B cell (primary cell): ENCODE results near the gene OASL. TPM values are rescaled to one million over a fixed set of nuclear protein-coding genes. Genes with fewer than 3 reads are reported as not detected.

Source experiments
- ATAC-seq: fragments of 200-7000 bp; cut with Tn5 transposase; one replicate; pipeline ENCODE4 v1.10.0; 2021; ENCODE audit warnings: low read depth, mild to moderate bottlenecking, moderate number of reproducible peaks, moderate library complexity
- CTCF ChIA-PET: fragments of 350-600 bp; sonication (Branson Sonifier 250); formaldehyde crosslinking; loops from one replicate; lab custom pipeline; 2021; ENCODE audit warnings: antibody characterized with exemption, inconsistent platforms; lab: Charles Lee
- POLR2A ChIA-PET: fragments of 350-600 bp; sonication (Branson Sonifier 250); formaldehyde crosslinking; loops from one replicate; lab custom pipeline; 2021; ENCODE audit warnings: antibody characterized with exemption; lab: Charles Lee
- DNase-seq: peaks from one replicate; pipeline ENCODE4 v3.0.0; 2013
- H2AFZ ChIP-seq: 2 replicates; pipeline ENCODE4 v1.6.1; 2012; ENCODE audit warnings: mild to moderate bottlenecking, low read depth, low read length; ENCODE audit not compliant: insufficient read depth, poor library complexity, severe bottlenecking
- H3K27ac ChIP-seq, 2 donors: 1 replicate in 1 of 2; 2 replicates in 1 of 2; pipeline ENCODE4 v1.5.1; 2012 to 2013; ENCODE audit warnings: low read length in 2 of 2, mild to moderate bottlenecking in 2 of 2, moderate library complexity in 1 of 2
- H3K27me3 ChIP-seq, 4 experiments: fragments of 200-600 bp in 1 of 4; sonication (generic) in 1 of 4; replicated peaks in 1 of 4; 1 replicate in 2 of 4; 2 replicates in 2 of 4; pipeline versions ENCODE4 v1.6.1 to v1.7.0; 2013 to 2016; ENCODE audit warnings: low read length in 3 of 4, mild to moderate bottlenecking in 2 of 4, mixed read lengths in 1 of 4, moderate library complexity in 1 of 4; ENCODE audit not compliant: insufficient read depth in 4 of 4, control insufficient read depth in 3 of 4; ENCODE audit errors: control extremely low read depth in 1 of 4
- H3K36me3 ChIP-seq, 2 experiments: replicated peaks in 1 of 2; 1 replicate in 1 of 2; 2 replicates in 1 of 2; pipeline versions ENCODE4 v1.6.1 to v1.7.1; 2013; ENCODE audit warnings: low read length in 1 of 2; ENCODE audit not compliant: insufficient read depth in 2 of 2, control insufficient read depth in 1 of 2; ENCODE audit errors: control extremely low read depth in 1 of 2, extremely low read depth in 1 of 2
- H3K4me1 ChIP-seq, 2 donors: fragments of 200-600 bp in 1 of 2; sonication (generic) in 1 of 2; 1 replicate in 1 of 2; 2 replicates in 1 of 2; pipeline versions ENCODE4 v1.5.1 to v1.6.1; 2013 to 2017; ENCODE audit warnings: low read length in 2 of 2; ENCODE audit not compliant: control insufficient read depth in 2 of 2, insufficient read depth in 2 of 2
- H3K4me2 ChIP-seq: replicated peaks from 2 replicates; pipeline ENCODE3; 2012; ENCODE audit warnings: mild to moderate bottlenecking, low read depth, low read length; ENCODE audit not compliant: poor library complexity, severe bottlenecking
- H3K4me3 ChIP-seq, 5 experiments: fragments of 200-600 bp in 1 of 5; sonication (generic) in 1 of 5; 1 replicate in 3 of 5; 2 replicates in 2 of 5; pipeline versions ENCODE4 v1.5.1 to v1.7.0; 2011 to 2016; ENCODE audit warnings: low read length in 4 of 5, mild to moderate bottlenecking in 4 of 5, low read depth in 2 of 5, control low read depth in 1 of 5, moderate library complexity in 1 of 5; ENCODE audit not compliant: insufficient read depth in 1 of 5; ENCODE audit errors: control extremely low read depth in 1 of 5, extremely low read depth in 1 of 5
- H3K79me2 ChIP-seq: fragments of 200-600 bp; sonication (generic); one replicate; pipeline ENCODE4 v1.6.0; 2016; ENCODE audit warnings: low read length; ENCODE audit not compliant: control insufficient read depth, insufficient read depth
- H3K9ac ChIP-seq: fragments of 200-600 bp; sonication (generic); 2 replicates; pipeline ENCODE4 v1.6.1; 2017; ENCODE audit warnings: mild to moderate bottlenecking, low read length, moderate library complexity
- H3K9me3 ChIP-seq, 3 donors: one replicate each; pipeline versions ENCODE4 v1.6.1 to v1.7.1; 2013; ENCODE audit warnings: low read length in 2 of 3; ENCODE audit not compliant: control insufficient read depth in 2 of 3, insufficient read depth in 1 of 3; ENCODE audit errors: control extremely low read depth in 1 of 3
- H4K20me1 ChIP-seq: 2 replicates; pipeline ENCODE4 v1.6.0; 2012; ENCODE audit warnings: mild to moderate bottlenecking, low read length; ENCODE audit not compliant: insufficient read depth, control insufficient read depth, poor library complexity, severe bottlenecking
- H3K27ac Mint-ChIP-seq: one replicate; pipeline ENCODE4 v1.8.0; 2021; ENCODE audit warnings: mixed read lengths
- H3K27me3 Mint-ChIP-seq: one replicate; pipeline ENCODE4 v1.8.0; 2021; ENCODE audit warnings: mixed read lengths
- H3K4me1 Mint-ChIP-seq: one replicate; pipeline ENCODE4 v1.8.0; 2021; ENCODE audit warnings: mixed read lengths
- H3K4me3 Mint-ChIP-seq: one replicate; pipeline ENCODE4 v1.8.0; 2021; ENCODE audit warnings: mixed read lengths
- H3K9me3 Mint-ChIP-seq: one replicate; pipeline ENCODE4 v1.8.0; 2022; ENCODE audit warnings: mixed read lengths; ENCODE audit not compliant: insufficient read depth
- EZH2 ChIP-seq: IDR thresholded peaks from 2 replicates; pipeline ENCODE4 v1.6.1; 2012; ENCODE audit warnings: borderline replicate concordance, low read depth, mild to moderate bottlenecking, moderate library complexity, low read length; ENCODE audit not compliant: insufficient read depth, poor library complexity, severe bottlenecking
- WGBS: methylation state at CpG from one replicate; pipeline ENCODE4 v1.1.5; 2013; ENCODE audit warnings: missing lambda C conversion rate; ENCODE audit not compliant: insufficient coverage; 5-methylcytosine and 5-hydroxymethylcytosine counted together
- intact Hi-C: fragments of 100-400 bp; cut with micrococcal nuclease; formaldehyde crosslinking; loops from one replicate; pipeline ENCODE4 v1.10.0; 2022
- polyA plus RNA-seq: library from polyadenylated mRNA; depleted of rRNA; stranded (reverse); fragments of >200 nt; gene quantifications from 2 replicates; pipeline ENCODE4 v1.2.3, GENCODE V29; 2012
- total RNA-seq, 2 donors: library from RNA; stranded (reverse); fragments of 120-200 nt in 1 of 2; gene quantifications; 1 replicate in 1 of 2; 2 replicates in 1 of 2; pipeline versions ENCODE4 v1.2.3 to v1.2.4, GENCODE V29; 2013 to 2022
- TF ChIP-seq, protein P1 (sequence below): fragments of 200-600 bp; IDR thresholded peaks from one replicate; pipeline ENCODE4 v1.8.0; 2022; ENCODE audit warnings: antibody characterized with exemption, mild to moderate bottlenecking

Gene OASL
- total and polyA plus RNA-seq, 2 donors (not counting 1 experiment from before 2014, with no cell fraction given), result 0.18 to 1.1 TPM

DNA sequence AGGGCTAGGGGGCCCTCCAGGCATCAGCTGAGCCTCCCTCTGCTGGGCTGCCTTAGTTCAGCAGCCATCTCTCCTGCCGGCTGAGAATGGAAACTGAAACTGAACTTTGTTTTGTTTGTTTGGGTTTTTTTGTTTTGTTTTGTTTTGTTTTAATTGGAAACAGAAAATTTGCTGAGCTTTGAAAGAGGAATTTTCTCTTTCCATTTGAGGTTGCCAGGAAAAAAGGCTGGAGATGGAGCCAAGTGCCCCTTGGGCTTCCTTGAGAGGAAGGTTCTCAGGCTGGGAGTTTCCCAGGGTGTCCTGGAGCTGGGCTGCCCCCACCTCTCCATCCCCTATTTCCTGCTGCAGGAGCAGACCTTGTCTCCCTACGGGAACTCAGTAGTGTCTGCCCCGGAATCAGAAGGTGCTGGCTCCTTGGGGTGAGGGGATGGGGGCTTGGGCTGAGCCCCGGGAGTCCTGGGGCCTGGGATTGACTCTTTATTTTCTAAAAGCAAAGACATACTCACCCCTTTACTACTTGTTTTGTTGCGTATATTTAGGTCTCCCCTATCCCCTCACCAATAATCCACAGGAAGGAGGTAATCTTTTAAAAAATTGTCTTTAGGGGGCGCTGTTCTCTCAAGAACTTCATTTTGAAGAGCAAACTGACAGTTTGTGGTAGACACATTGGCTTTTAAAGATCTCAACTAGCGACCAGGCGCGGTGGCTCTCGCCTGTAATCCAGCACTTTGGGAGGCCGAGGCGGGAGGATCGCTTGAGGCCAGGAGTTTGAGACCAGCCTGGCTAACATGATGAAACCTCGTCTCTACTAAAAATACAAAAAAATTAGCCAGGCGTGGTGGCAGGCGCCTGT is 21.3 kb upstream of the OASL start:
- peak; percentile 96 for ATAC-seq
- 35% methylated on average over 10 of the region's 16 CpGs for WGBS
- no peaks in the 10 kb centered on the region for H3K9me3 Mint-ChIP-seq

More for the DNA sequence above, 21.3 kb upstream of the OASL start:
- Histone ChIP-seq H3K4me1 (peaks cover 6 to 17% of the 10 kb centered on the region in 2 donors), H3K4me3 (peak overlapping the region; percentile 47 to 65 (median 60)), H3K4me2 (peak overlapping the region; percentile 84), H3K27ac (peak overlapping the region; percentile 47 to 82), H3K9me3 (no peaks in the 10 kb centered on the region), H3K36me3 (no peaks in the 10 kb centered on the region), H3K79me2 (no peaks in the 10 kb centered on the region), H3K27me3 (no peaks in the 10 kb centered on the region), H4K20me1 (no peaks in the 10 kb centered on the region), H3K9ac (peak overlapping the region; percentile 67), H2AFZ (peak overlapping the region; percentile 84)
- peak overlapping the region; percentile 91 for H3K4me3 Mint-ChIP-seq
- peak; percentile 82 for DNase-seq
- TF ChIP-seq EZH2, result no peak
- TF ChIP-seq, protein P1, sequence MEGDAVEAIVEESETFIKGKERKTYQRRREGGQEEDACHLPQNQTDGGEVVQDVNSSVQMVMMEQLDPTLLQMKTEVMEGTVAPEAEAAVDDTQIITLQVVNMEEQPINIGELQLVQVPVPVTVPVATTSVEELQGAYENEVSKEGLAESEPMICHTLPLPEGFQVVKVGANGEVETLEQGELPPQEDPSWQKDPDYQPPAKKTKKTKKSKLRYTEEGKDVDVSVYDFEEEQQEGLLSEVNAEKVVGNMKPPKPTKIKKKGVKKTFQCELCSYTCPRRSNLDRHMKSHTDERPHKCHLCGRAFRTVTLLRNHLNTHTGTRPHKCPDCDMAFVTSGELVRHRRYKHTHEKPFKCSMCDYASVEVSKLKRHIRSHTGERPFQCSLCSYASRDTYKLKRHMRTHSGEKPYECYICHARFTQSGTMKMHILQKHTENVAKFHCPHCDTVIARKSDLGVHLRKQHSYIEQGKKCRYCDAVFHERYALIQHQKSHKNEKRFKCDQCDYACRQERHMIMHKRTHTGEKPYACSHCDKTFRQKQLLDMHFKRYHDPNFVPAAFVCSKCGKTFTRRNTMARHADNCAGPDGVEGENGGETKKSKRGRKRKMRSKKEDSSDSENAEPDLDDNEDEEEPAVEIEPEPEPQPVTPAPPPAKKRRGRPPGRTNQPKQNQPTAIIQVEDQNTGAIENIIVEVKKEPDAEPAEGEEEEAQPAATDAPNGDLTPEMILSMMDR, result peak; percentile 70
- intact Hi-C loops, result loop anchor here (1.0 to 5.0 kb wide), 5 partner anchors 36 to 480 kb away; partner anchors contain the start of genes C12orf43 and POP5
- peaks cover 11% of the 10 kb centered on the region for H3K4me1 Mint-ChIP-seq
- H3K27me3 Mint-ChIP-seq, result no peaks in the 10 kb centered on the region
- ChIA-PET CTCF (interaction anchor here (0.7 to 2.0 kb wide), 25 partner anchors 9 to 480 kb away, joined by 3 to 9 read pairs (median 4); partner anchors contain the start of genes C12orf43 and POP5), POLR2A (interaction anchor here (0.6 kb wide), 1 partner anchor 1057 kb away, joined by 3 read pairs; no protein-coding TSS in a partner anchor)
- H3K27ac Mint-ChIP-seq, result peak overlapping the region; percentile 96
